Urothelium cell line (cell line): ENCODE data around the gene DDR1.
"Not testable (repeated sequence)": the region's sequence is repeated elsewhere in the genome, so short reads cannot be mapped to it uniquely, and the experiment has no call there.

Experiments
- DNase-seq: peaks from one replicate; pipeline ENCODE4 v3.0.0; 2011; ENCODE audit warnings: low spot score, mixed read lengths
- FAIRE-seq: peaks from 2 replicates; lab custom pipeline; 2011; peaks lifted over from hg19 to GRCh38; lab: Jason Lieb, UNC

The DDR1 gene

GRCh38 chr6:30891816-30892538, 7.7 kb downstream of the DDR1 start:
- DNase-seq (no peak), FAIRE-seq (no peak)

- no peak for DNase-seq
- no peak for FAIRE-seq
Measured at GRCh38 chr6:30893001-30893591, 8.8 kb downstream of the DDR1 start.

GRCh38 chr6:30893666-30894065, 9.3 kb downstream of the DDR1 start:
- DNase-seq (no peak), FAIRE-seq (no peak)

- DNase-seq, result no peak
- FAIRE-seq, result no peak
Measured at GRCh38 chr6:30894381-30894780, 10.1 kb downstream of the DDR1 start.

GRCh38 chr6:30894935-30895334, 10.6 kb downstream of the DDR1 start:
- DNase-seq (no peak), FAIRE-seq (no peak)

GRCh38 chr6:30895343-30895742, 11.0 kb downstream of the DDR1 start:
- DNase-seq (no peak), FAIRE-seq (no peak)

- FAIRE-seq, result no peak
- DNase-seq, result no peak
Measured at GRCh38 chr6:30896541-30896940, 12.2 kb downstream of the DDR1 start.

GRCh38 chr6:30897882-30898281, 13.6 kb downstream of the DDR1 start:
- DNase-seq (no peak), FAIRE-seq (no peak)

GRCh38 chr6:30898750-30899360, 14.5 kb downstream of the DDR1 start:
- no peak for FAIRE-seq
- DNase-seq, result no peak

GRCh38 chr6:30900863-30901417, 16.6 kb downstream of the DDR1 start:
- DNase-seq (no peak), FAIRE-seq (no peak)

GRCh38 chr6:30901436-30901835, 17.1 kb downstream of the DDR1 start:
- FAIRE-seq, result no peak

GRCh38 chr6:30902196-30902595, 17.9 kb downstream of the DDR1 start:
- FAIRE-seq, DNase-seq: not testable (repeated sequence)

More at GRCh38 chr6:30901436-30901835, 17.1 kb downstream of the DDR1 start:
- no peak for DNase-seq

- FAIRE-seq (no peak), DNase-seq (no peak)
Measured at GRCh38 chr6:30902709-30903108, 18.4 kb downstream of the DDR1 start.

GRCh38 chr6:30903236-30903635, 18.9 kb downstream of the DDR1 start:
- FAIRE-seq, result no peak
- no peak for DNase-seq

- FAIRE-seq, DNase-seq: not testable (repeated sequence)
Measured at GRCh38 chr6:30907290-30907757, 23.0 kb downstream of the DDR1 start.

- DNase-seq (peak; percentile 95), FAIRE-seq (no peak)
Measured at GRCh38 chr6:30907758-30908591, 23.7 kb downstream of the DDR1 start, which contains the start of gene GTF2H4. Gene GTF2H4, plus strand, starts transcription at chr6:30908207.

GRCh38 chr6:30908700-30909099, 24.4 kb downstream of the DDR1 start:
- FAIRE-seq (no peak), DNase-seq (no peak)

- DNase-seq, result not testable (repeated sequence)
Measured at GRCh38 chr6:30910473-30910872, 26.2 kb downstream of the DDR1 start.

GRCh38 chr6:30912746-30913520, 28.6 kb downstream of the DDR1 start:
- DNase-seq (no peak), FAIRE-seq (no peak)

More at GRCh38 chr6:30910473-30910872, 26.2 kb downstream of the DDR1 start:
- FAIRE-seq, result not testable (repeated sequence)

- DNase-seq (no peak), FAIRE-seq (no peak)
Measured at GRCh38 chr6:30913721-30914075, 29.4 kb downstream of the DDR1 start.
